Measurements from ENCODE around the gene PIGZ.

The PIGZ gene

DNA sequence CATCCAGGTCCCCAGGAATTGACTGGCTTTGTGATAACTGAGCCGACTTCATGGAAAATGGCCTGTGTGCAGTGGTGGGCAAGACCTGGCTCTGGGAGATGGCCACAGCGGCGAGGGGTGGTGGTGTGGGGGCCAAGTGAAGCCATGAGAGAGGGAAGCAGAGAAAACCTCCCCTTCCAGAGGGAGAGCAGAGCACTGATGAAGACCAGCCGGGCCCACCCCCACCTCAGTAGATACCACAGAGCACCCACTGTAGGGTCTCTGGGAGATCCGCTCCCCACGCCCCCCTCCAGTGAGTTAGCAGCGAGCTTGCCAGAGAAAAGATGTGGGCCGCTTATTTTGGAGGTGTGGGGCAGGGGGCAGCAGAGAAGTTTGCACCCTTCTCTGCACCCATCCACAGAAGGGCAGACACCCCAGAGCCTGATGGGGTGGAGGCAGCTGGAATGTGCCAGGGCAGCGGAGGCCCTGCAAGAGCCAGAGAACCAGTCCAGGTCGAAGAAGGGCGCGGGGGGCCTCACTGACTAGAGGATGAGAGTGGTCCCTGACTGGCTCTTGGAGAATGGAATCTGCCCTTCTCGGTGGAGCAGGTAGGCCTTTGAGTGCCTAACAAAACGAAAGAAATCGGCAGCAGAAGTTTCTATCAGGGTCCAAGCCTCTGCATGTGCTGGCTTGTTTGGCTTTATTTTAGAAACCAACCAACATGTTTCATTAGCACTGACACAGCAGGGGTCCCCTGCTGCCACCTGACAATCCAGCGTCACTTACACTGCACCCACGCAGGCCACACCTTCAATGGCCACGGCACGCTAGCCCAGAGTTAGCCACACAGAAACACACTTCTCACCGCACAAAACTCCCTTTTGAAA, 32.7 kb upstream of the PIGZ start:
- DNase-seq (ENCODE audit: low spot score) = no peak

- DNase-seq (ENCODE audit: low spot score) = peak; percentile 65
Measured at GRCh38 chr3:197000211-197000610, 31.6 kb upstream of the PIGZ start.

DNA sequence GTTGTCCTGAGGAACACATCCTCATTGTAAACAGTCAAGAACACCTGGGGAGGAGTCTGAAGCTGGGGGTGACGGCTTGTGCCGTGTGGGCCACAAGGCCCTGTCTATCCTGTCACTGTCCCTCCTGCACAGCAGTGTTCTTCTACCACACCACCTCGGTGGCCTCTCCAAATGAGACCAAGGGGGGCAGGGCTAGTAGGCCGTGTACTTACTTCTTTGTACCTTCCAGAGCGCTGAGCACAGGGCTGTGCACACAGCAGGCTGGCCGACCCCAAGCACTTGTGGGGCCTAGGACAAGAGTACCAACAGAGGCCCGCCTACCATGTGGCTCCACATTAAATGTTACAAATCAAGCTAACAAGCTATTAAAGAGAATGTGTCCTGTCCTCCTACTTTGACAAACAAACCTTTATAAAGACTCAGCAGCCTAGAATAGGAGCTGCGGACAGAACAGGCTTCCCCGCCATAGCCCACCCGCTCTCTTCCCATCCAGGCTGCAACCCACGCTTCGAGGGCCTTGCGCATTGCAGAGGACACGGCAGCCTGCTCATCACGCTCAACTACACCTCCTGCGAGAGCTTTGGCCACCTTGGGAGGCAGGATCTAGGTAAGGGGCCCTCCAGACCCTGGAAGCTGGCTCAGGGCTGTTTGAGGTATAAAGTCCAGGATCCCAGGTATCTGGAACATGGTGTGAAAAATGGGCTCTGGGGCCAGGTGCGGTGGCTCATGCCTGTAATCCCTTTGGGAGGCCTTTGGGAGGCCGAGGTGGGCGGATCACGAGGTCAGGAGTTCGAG, 30.5 kb upstream of the PIGZ start:
- DNase-seq (ENCODE audit: low spot score) = no peak

DNA sequence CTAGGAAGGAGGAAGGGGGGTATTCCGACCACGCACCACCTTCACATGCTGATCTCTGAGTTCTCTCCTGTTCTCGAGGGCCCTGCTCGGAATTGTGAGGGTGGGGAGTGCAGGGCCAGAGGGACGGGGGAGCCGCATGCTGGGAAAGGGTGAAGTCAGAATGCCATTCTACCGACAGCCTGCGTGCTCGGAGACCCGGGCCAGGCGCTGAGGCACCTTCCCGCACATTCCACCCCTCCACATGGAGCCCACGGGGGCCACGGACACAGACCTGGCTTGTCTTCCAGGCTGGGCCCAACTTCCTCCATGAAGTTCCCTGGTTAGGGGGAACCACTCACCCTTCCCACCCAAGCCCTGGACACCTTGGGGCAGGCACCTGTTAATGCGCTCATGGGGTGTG, 28.7 kb upstream of the PIGZ start:
- DNase-seq (ENCODE audit: low spot score) = no peak

DNA sequence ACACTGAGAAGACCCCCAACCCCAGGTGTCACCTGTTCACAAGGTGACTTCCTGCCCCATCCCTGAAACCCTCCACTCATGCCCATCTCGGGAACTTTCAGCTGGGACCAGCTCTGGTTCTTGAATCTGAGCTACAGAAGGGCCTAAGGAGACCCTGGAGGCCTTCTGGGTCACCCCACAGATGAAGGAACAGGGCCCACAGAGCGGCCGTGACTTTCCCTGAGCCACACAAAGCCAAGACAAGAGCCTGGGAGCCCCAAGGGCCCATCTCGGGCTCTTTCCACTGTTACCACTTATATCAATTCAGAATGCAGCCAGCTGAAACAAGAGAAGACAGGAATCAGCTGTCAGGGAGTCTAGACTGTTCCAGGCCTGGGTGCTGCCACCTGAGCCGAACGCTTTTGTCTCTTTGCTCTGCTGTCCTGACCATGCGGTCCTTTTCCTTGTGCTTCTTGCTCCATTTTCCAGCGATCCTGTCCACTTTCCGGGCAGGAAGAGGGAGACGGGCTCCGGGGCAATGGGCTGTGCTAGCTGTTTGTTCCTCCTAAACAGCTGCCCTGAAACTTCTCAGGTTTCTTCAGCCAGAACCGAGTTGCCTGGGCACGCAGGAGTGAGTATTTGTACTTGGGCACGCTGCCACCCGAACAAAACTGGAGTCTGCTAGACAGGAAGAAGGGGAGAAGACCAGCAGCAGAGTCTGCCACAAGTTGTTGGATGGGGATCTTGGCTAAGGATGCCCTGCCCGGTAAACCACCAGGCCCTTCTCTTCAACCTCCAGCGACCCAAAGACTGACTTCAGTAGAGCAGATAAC, 28.0 kb upstream of the PIGZ start:
- DNase-seq (ENCODE audit: low spot score) = no peak

DNA sequence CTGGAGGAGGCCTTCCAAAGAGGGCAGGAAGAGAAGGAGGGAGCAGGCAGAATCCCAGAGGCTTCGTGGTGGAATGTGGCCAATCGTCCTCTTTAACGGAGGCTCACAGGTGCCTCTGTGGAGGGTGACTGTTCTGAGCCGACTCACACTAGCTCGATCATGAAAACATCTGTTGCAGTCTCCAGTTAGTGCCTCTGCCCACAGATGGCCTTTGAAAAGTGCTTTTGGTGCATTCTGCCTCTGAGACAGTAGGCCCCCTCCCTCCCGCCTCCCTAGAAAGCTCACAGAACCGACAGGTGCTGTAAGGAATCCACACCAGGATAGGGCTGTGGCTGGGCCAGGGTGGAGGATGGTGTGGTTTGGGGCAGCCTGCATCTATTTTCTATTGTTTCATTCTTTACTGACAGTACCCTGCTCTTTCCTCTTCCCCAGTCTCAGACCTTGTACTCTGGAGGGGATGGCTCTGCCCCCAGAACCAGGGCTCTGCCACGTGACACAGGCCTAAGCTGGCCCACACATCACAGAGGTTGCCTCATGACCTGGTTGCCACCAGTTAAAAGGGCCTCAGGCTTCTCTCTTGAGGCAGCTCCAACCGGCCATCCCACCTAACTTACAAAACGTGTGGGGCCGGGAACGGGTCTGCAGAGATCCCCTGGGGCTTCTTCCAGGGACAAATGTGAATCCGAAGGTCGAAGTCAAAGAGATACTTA, 27.2 kb upstream of the PIGZ start:
- DNase-seq (ENCODE audit: low spot score) = peak; percentile 15

DNA sequence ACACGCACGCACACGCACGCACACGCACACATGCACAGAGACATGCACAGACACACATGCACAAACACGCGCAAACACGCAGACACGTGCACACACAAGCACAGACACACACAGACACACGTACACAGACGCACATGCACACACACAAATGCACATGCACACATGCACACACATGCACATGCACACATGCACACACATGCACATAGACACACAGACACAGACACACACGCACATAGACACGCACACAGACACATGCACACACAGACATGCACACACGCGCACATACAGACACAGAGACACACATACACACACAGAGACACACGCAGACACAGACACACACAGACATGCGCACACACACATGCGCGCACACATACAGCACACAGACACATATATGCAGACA, 26.4 kb upstream of the PIGZ start:
- DNase-seq (ENCODE audit: low spot score) = no peak

DNA sequence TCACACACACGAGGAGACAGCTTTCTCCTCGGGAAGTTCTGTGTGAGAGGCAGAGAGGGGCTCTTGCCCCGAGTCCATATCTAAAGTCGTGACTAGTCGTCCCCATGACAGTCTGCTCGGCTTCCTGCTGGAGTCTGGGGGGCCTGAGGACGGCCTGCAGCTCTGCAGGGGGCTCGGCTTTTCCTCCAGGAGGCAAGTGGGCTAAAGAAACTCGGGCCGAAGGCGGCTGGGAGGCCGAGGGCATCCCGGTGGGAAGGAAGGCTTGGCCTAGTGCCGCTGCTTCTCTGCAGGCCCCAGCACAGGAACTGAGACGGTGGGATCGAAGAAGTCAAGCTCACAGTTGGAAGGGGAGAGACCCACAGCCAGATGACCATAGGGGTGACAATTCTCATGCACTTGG, 25.4 kb upstream of the PIGZ start:
- no peak for DNase-seq (ENCODE audit: low spot score)

- no peak for DNase-seq (ENCODE audit: low spot score)
Measured at GRCh38 chr3:196992461-196993065, 23.9 kb upstream of the PIGZ start.

DNA sequence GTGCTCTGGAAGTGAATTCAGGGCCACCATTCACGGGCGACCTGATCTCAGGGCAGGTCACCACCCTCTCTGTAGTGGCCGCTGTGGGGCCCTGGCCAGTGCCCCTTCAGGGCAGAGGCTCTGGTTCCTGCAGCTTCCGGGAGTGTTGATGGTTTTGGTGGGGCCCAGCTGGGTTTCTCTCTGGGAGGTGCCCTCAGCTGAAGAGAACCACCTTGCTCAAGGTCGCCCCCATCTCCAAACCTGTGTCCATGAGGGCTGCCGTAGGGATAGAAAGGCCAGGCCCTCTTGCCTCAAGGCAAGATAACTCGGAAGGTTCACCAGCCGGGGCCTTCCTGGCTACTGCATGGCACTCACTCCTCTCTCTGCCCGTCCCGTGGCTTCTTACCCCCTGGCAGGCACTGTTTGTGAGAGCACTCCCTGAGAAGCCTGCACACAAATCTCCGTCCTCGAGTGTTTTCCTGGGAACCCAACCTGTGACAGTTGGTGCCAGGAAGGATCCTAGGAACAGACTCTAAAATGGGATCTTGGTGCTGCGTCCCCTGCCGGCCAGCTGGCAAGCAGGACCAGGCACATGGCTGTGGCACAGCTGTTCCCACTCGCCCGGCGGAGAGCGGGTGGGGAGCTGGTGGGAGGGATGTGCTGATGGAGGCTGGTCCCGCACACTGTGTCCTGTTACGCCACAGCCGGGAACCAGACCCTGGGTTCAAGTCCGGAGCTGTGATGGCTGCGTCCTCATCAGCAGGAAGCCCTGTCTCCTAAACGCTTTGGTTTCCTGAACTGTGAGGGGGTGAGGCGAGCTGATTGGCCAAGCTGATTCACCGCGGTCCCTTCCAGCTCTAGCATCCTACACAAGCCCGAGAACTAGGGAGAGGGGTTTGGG, 23.2 kb upstream of the PIGZ start:
- no peak for DNase-seq (ENCODE audit: low spot score)

DNA sequence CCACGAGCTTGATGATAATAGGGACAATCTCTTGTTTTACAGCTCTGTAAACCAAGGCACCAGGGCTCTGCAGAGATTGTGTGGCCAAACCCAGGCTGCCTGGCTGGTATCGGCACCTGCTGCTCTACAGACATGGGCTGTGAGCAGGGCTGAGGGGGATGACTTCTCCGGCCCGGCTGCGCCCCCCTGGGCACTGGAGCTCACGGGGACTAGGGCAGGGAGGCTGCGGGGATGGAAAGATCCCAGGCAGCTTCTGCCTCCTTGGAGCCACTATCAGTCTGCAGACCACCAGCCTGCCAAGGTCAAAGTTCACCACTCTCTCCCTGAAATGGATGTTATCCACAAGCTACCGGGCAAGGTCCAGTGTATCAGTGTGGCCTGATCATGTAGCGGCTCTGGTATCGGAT, 22.0 kb upstream of the PIGZ start:
- no peak for DNase-seq (ENCODE audit: low spot score)

GRCh38 chr3:196989721-196990262, 21.2 kb upstream of the PIGZ start:
- DNase-seq (ENCODE audit: low spot score) = no peak

GRCh38 chr3:196988241-196989029, 19.8 kb upstream of the PIGZ start:
- DNase-seq (ENCODE audit: low spot score) = no peak

- no peak for DNase-seq (ENCODE audit: low spot score)
Measured at GRCh38 chr3:196987022-196987421, 18.4 kb upstream of the PIGZ start.

DNA sequence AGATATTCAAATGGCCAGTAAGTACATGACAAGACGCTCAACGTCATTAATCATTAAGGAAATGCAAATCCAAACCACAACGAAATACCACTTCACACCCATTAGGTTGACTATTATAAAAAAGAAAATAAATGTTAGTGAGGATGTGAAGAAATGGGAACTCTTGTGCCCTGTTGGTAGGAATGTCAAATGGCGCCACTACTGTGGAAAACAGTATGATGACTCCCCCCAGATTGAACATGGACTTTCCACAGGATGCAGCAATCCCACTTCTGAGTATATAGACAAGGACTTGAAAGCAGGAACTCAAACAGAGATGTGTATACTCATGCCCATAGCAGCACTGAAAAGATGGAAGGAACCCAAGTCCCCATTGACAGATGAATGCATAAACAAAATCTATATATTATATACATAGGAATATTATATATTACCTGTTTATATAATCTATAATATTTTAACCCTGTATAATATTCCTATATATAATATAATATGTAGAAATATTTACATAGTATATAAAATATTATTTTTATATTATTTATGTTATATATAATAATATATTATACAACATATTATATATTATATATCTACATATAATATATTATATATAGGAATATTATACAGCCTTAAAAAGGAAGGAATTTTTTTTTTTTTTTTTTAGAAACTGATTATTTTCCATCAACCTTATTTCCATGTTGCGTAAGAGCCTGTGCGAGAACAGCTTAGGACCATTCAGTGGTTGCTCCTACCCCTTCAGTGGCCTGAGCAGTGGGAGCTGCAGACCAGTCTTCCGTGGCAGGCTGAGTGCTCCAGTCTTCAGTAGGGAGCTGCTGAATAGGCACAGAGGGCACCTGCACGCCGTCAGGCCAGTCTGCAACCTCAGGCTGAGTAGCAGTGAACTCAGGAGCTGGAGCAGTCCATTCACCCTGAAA, 17.6 kb upstream of the PIGZ start:
- peak; percentile 16 for DNase-seq (ENCODE audit: low spot score)

- DNase-seq (ENCODE audit: low spot score) = no peak
Measured at GRCh38 chr3:196985298-196985697, 16.7 kb upstream of the PIGZ start.

GRCh38 chr3:196983186-196983585, 14.6 kb upstream of the PIGZ start:
- no peak for DNase-seq (ENCODE audit: low spot score)

GRCh38 chr3:196981657-196982056, 13.0 kb upstream of the PIGZ start:
- DNase-seq (ENCODE audit: low spot score) = no peak

All from RKO (cell line).